Brain microvascular endothelial cell (primary cell): Measurements from ENCODE around the gene AURKB.

Experiments used
- DNase-seq: peaks from one replicate; pipeline ENCODE4 v3.0.0-alpha.2; 2020
- H3K27ac ChIP-seq: fragments of 250-450 bp; sonication (Bioruptor Pico); 2 replicates; pipeline ENCODE4 v1.5.1; 2020; ENCODE audit warnings: mild to moderate bottlenecking, moderate library complexity
- H3K27me3 ChIP-seq: fragments of 250-450 bp; sonication (Bioruptor Pico); replicated peaks from 2 replicates; pipeline ENCODE4 v1.5.1; 2020; ENCODE audit warnings: mild to moderate bottlenecking
- H3K36me3 ChIP-seq: fragments of 250-450 bp; sonication (Bioruptor Pico); replicated peaks from 2 replicates; pipeline ENCODE4 v1.5.1; 2020; ENCODE audit warnings: mild to moderate bottlenecking
- H3K4me3 ChIP-seq: 2 replicates; pipeline ENCODE4 v1.5.1; 2011; ENCODE audit warnings: low read depth, mild to moderate bottlenecking, control low read depth, low read length, moderate library complexity
- in situ Hi-C: cut with HindIII; loops from 2 replicates; pipeline ENCODE4 v1.10.0; 2017; ENCODE audit warnings: low sequenced_read_pairs, low pct_ligation_motif_present
- TF ChIP-seq, protein P1 (sequence below): IDR thresholded peaks from 2 replicates; pipeline ENCODE4 v1.5.1; 2011; ENCODE audit warnings: low read depth, mild to moderate bottlenecking, moderate library complexity, low read length, control low read depth, inconsistent platforms; ENCODE audit errors: missing control alignments

Gene AURKB

DNA sequence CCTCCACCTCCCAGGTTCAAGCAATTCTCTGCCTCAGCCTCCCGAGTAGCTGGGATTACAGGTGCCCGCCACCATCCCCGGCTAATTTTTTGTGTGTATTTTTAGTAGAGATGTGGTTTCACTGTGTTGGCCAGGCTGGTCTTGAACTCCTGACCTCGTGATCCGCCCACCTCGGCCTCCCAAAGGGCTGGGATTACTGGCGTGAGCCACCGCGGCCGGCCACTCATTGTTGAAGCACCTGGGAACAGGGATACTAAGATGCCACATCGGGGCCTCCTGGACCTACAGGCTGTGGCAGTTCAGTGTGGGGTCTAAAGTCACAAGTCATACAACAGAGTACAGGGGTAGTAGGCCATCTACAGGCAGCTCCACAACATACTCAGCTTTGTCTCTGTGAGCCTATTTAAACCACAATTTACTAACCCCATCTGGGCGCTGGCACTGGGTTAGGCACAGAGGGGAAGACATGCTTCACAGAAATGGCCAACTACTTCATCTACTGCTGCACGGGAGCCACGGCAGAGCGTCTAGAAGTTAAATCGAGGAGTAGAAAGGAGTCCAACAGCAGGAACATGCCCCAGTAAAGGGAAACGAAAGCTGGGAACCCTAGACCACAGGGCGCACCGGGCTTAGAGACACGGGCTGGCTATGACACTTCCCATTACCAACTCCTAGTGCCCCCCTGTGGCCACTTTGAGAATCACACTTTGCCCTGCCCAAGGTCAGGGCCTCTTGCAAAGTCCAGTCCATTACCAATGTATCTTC is 51.9 kb downstream of the AURKB start:
- in situ Hi-C loops, result no loop called here
- peak; percentile 83 for DNase-seq
- Histone ChIP-seq H3K27ac (peak overlapping the region; percentile 55), H3K36me3 (peaks cover 17% of the 10 kb centered on the region), H3K4me3 (no peak overlapping the region), H3K27me3 (no peaks in the 10 kb centered on the region)
- TF ChIP-seq, protein P1, sequence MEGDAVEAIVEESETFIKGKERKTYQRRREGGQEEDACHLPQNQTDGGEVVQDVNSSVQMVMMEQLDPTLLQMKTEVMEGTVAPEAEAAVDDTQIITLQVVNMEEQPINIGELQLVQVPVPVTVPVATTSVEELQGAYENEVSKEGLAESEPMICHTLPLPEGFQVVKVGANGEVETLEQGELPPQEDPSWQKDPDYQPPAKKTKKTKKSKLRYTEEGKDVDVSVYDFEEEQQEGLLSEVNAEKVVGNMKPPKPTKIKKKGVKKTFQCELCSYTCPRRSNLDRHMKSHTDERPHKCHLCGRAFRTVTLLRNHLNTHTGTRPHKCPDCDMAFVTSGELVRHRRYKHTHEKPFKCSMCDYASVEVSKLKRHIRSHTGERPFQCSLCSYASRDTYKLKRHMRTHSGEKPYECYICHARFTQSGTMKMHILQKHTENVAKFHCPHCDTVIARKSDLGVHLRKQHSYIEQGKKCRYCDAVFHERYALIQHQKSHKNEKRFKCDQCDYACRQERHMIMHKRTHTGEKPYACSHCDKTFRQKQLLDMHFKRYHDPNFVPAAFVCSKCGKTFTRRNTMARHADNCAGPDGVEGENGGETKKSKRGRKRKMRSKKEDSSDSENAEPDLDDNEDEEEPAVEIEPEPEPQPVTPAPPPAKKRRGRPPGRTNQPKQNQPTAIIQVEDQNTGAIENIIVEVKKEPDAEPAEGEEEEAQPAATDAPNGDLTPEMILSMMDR, result peak; percentile 87

DNA sequence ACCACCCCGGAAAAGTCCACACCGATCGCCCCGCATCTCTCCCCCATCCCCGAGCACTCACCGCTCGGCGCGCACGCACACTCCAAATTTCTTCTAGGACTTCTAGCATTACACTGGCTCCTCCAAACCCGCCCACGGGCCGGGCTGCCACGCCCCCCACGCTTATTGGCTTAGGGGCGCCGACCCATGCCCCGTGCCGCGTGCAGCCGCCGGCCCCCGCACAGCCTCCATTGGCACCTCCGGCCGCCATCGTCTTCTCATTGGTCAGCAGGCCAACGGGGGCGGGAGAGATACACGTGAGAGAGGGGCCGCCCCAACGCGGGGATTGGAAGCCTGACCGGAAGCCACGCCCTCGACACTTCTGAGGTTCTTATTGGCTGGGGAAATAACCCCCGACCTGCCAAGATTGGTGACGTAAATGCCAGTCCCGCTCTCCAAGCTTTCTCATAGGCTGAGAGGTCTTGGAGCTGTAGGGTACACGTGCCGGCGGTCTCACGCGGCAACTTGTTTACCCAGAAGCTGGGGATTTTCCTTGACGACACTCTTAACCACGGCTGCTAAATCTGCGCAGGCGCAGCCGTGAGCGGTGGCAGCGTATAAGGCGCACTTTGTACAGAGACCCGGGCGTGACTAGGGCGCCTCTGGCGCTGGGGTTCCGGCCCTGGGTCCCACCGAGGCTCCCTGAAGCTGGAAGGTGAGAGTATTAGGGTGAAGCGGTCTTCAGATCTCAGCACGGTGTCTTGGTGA is 54.0 kb downstream of the AURKB start:
- peak; percentile 100 for DNase-seq
- Histone ChIP-seq H3K27ac (peak overlapping the region; percentile 96), H3K27me3 (no peaks in the 10 kb centered on the region), H3K4me3 (peak overlapping the region; percentile 77), H3K36me3 (peaks cover 17% of the 10 kb centered on the region)
- TF ChIP-seq, protein P1, result peak; percentile 30
- in situ Hi-C loops, result no loop called here

DNA sequence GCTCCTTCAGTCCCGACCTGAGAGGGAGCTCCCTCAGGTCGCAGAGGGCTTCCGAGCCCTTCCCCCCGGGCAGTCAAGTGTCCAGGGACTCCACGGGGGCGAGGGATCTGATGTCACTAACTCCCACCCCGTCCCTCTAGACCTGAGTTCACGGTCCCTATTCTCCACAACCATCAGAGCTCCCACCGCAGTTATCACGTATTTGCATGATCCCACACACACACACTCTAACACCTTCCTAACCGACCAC is 54.5 kb downstream of the AURKB start:
- in situ Hi-C loops, result no loop called here

DNA sequence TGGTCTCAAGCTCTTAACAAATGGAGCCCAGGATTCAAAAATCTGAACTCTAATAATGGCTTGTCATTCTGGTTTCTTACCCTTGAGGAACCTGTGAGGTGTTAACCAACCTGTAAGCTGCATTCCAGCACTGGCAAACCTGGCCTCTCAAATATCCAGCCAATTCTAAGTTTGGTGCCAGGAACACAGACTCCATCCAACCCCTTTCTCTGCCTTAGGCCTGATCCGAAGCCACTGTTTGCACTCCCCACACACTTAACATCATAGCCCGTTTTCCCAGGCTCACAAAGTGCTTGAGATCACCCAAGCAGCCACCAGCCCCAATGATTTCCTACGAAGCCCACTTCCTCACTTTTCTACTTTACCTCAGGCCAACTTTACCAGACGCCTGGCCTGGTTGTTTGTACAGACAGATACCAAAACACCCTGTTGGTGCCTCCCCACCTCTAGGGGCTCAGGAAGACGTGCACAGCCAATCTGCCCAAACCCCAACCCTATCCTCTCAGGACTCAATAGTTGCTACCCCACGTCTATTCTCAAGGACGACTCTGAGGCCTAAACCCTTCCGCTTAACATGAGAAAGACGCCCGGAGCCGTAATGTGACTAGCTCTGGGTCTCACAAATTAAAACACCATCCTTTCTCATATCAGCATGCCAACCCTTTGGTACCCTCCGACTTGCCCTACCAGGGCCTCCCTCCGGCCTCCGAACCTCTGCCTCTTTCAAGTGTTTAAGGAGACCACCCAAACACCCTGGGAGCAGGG is 55.0 kb downstream of the AURKB start:
- no peak for DNase-seq
- in situ Hi-C loops, result no loop called here

More for the DNA sequence above, 54.5 kb downstream of the AURKB start:
- TF ChIP-seq, protein P1, result no peak
- Histone ChIP-seq H3K27me3 (no peaks in the 10 kb centered on the region), H3K4me3 (peak overlapping the region; percentile 77), H3K36me3 (peaks cover 13% of the 10 kb centered on the region), H3K27ac (peak overlapping the region; percentile 91)
- DNase-seq, result no peak

More for the DNA sequence above, 55.0 kb downstream of the AURKB start:
- Histone ChIP-seq H3K27ac (peak overlapping the region; percentile 91), H3K4me3 (peak overlapping the region; percentile 77), H3K27me3 (no peaks in the 10 kb centered on the region), H3K36me3 (peaks cover 13% of the 10 kb centered on the region)
- TF ChIP-seq, protein P1, result no peak
